Loucy (cell line): ENCODE measurements around the gene HERC2.

Experiments
- H2AFZ ChIP-seq: fragments of 200-600 bp; sonication (generic); 2 replicates; pipeline ENCODE4 v1.6.0; 2016; ENCODE audit warnings: antibody characterized with exemption, mild to moderate bottlenecking, low read length, moderate library complexity
- H3F3A ChIP-seq: fragments of 200-600 bp; 2 replicates; pipeline ENCODE4 v1.6.0; 2016; ENCODE audit warnings: antibody characterized with exemption, low read depth, mild to moderate bottlenecking
- H3K27me3 ChIP-seq: fragments of 200-600 bp; sonication (generic); 2 replicates; pipeline ENCODE4 v1.6.1; 2014; ENCODE audit warnings: low read length, mild to moderate bottlenecking; ENCODE audit not compliant: insufficient read depth, poor library complexity, severe bottlenecking
- H3K36me3 ChIP-seq: fragments of 200-600 bp; sonication (generic); 2 replicates; pipeline ENCODE4 v1.6.1; 2016; ENCODE audit warnings: low read length; ENCODE audit not compliant: insufficient read depth
- H3K4me1 ChIP-seq: fragments of 200-600 bp; sonication (generic); 2 replicates; pipeline ENCODE4 v1.5.1; 2014; ENCODE audit warnings: low read length, mild to moderate bottlenecking; ENCODE audit not compliant: insufficient read depth, poor library complexity, severe bottlenecking
- H3K4me2 ChIP-seq: fragments of 200-600 bp; sonication (generic); 2 replicates; pipeline ENCODE4 v1.6.0; 2014; ENCODE audit warnings: antibody characterized with exemption, low read length, low read depth, mild to moderate bottlenecking; ENCODE audit not compliant: poor library complexity, severe bottlenecking
- H3K4me3 ChIP-seq: fragments of 200-600 bp; sonication (generic); 2 replicates; pipeline ENCODE4 v1.5.1; 2014; ENCODE audit warnings: low read length, mild to moderate bottlenecking, mixed read lengths; ENCODE audit not compliant: poor library complexity, severe bottlenecking
- H3K79me2 ChIP-seq: fragments of 200-600 bp; sonication (generic); 2 replicates; pipeline ENCODE4 v1.6.1; 2014; ENCODE audit warnings: low read length; ENCODE audit not compliant: insufficient read depth
- H3K9ac ChIP-seq: fragments of 200-600 bp; sonication (generic); 2 replicates; pipeline ENCODE4 v1.6.0; 2014; ENCODE audit warnings: mild to moderate bottlenecking, low read depth, low read length, moderate library complexity; ENCODE audit not compliant: poor library complexity, severe bottlenecking
- H3K9me2 ChIP-seq: fragments of 200-600 bp; sonication (generic); replicated peaks from 2 replicates; pipeline ENCODE4 v1.6.1; 2016; ENCODE audit warnings: low read depth, low read length, mixed read lengths
- H3K9me3 ChIP-seq: fragments of 200-600 bp; sonication (generic); 2 replicates; pipeline ENCODE4 v1.6.1; 2014; ENCODE audit warnings: mild to moderate bottlenecking, antibody characterized with exemption, low read length, low read depth; ENCODE audit not compliant: insufficient read depth
- H4K20me1 ChIP-seq: fragments of 200-600 bp; sonication (generic); 2 replicates; pipeline ENCODE4 v1.6.0; 2014; ENCODE audit warnings: antibody characterized with exemption, low read length, mild to moderate bottlenecking; ENCODE audit not compliant: insufficient read depth, poor library complexity, severe bottlenecking
- CTCF ChIP-seq: fragments of 200-600 bp; sonication (generic); conservative IDR thresholded peaks from 2 replicates; pipeline ENCODE4 v1.5.1; 2014; ENCODE audit warnings: mild to moderate bottlenecking, antibody characterized with exemption, low read length
- EZH2phosphoT487 ChIP-seq: fragments of 200-600 bp; IDR thresholded peaks from 2 replicates; pipeline ENCODE4 v1.6.1; 2018; ENCODE audit warnings: antibody characterized with exemption, mild to moderate bottlenecking, moderate library complexity, borderline replicate concordance

Gene HERC2

DNA sequence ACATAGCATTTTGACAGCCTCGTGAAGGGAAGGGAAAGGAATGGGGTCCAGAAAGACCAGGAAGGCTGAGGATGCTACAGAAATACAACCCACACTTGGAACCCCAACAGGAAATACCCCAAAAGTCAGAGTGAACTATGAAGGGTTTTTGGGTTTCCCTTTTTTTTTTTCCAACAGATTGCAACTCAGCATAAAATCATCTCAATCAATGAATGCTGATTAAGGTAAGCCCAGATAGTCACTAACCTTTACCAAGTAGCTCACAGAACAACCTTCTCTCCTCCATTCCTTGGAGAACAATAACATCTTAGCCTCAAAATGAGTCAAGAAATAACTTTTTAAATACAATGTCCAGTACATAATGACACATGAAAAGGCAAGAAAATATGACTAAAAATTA, 129.2 kb downstream of the HERC2 start:
- TF ChIP-seq CTCF = no peak
- no peak for TF ChIP-seq EZH2phosphoT487
- Histone ChIP-seq H3K9ac (no peak overlapping the region), H3K36me3 (peaks cover 40% of the 10 kb centered on the region), H3K4me1 (no peaks in the 10 kb centered on the region), H3K9me2 (no peaks in the 10 kb centered on the region), H3K79me2 (no peaks in the 10 kb centered on the region), H3K27me3 (no peaks in the 10 kb centered on the region), H3K4me2 (no peak overlapping the region), H3K9me3 (no peaks in the 10 kb centered on the region), H2AFZ (no peak overlapping the region), H3F3A (no peaks in the 10 kb centered on the region), H3K4me3 (no peak overlapping the region), H4K20me1 (no peaks in the 10 kb centered on the region)

DNA sequence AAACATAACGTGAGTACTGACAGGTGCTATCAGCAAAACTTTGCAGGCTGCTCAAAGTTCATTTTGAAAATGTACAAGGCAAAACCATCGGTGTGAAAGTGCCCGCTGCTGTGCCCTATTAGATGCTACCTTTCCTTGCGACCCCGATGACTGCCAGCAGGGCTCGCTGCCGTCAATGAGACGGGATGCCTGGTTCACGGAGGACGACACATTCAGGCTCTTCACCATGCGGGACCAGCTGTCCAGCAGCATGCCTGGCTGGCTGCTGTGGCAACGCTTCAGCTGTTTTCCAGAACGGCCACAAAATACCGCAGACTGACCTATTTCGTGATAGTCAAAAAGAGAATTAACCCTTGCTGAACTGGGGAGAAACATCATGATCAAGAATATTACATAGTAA, 130.1 kb downstream of the HERC2 start:
- peaks cover 44% of the 10 kb centered on the region for H3K36me3 ChIP-seq
- TF ChIP-seq EZH2phosphoT487 (no peak), CTCF (no peak; the same call in 1 of the 2 replicates)
- no peaks in the 10 kb centered on the region for H3K79me2 ChIP-seq

DNA sequence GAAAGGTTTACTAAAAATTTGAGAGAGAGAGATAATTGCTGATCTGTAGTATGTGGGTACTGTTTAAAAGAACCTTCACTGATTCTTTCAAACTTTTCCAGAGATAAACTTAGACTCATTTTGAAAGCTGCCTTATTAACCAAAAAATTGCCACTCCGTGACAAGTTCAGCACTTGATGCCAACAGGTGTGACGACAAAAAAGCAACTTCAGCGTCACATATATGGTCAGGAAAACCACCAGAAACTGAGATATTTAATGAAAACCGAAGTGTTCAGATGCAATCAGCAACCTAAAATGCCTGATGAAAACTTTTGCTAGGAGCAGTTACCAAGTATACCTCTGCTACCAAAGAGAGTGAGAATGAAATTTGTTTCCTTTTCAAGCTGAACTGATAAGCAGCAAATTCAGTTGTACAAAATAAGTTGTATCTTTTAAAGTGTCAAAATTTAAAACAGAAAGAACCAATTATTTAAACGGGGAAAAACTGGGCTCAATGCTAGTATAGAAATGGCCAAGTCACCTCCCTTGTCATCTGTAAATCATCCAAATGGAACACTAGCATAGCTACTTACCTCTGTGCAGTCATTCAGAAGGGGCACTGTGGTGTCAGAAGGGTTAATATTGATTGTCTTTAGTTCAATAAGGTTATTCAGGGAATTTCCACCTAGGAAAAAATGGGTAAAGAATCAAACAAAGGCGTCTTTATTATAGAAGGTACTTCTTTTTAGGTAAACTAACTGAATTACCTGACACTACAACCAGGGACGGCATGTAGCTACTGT, 131.4 kb downstream of the HERC2 start:
- H3K4me3 ChIP-seq = no peak overlapping the region
- peaks cover 52% of the 10 kb centered on the region for H3K36me3 ChIP-seq
- no peaks in the 10 kb centered on the region for H3F3A ChIP-seq
- no peaks in the 10 kb centered on the region for H3K27me3 ChIP-seq
- H3K4me2 ChIP-seq = no peak overlapping the region
- H3K9me3 ChIP-seq = no peaks in the 10 kb centered on the region
- H4K20me1 ChIP-seq = no peaks in the 10 kb centered on the region
- H3K79me2 ChIP-seq = no peaks in the 10 kb centered on the region
- no peaks in the 10 kb centered on the region for H3K4me1 ChIP-seq
- no peaks in the 10 kb centered on the region for H3K9me2 ChIP-seq
- no peak for TF ChIP-seq CTCF
- no peak for TF ChIP-seq EZH2phosphoT487
- H2AFZ ChIP-seq = no peak overlapping the region
- H3K9ac ChIP-seq = no peak overlapping the region

More for the DNA sequence above, 130.1 kb downstream of the HERC2 start:
- Histone ChIP-seq H2AFZ (no peak overlapping the region), H3K27me3 (no peaks in the 10 kb centered on the region), H4K20me1 (no peaks in the 10 kb centered on the region), H3K9ac (no peak overlapping the region), H3K4me3 (no peak overlapping the region), H3F3A (no peaks in the 10 kb centered on the region), H3K9me2 (no peaks in the 10 kb centered on the region), H3K9me3 (no peaks in the 10 kb centered on the region), H3K4me1 (no peaks in the 10 kb centered on the region), H3K4me2 (no peak overlapping the region)
